Mucosa of descending colon (tissue), 3 donors: ENCODE results near the gene STYXL2. TPM values are rescaled to one million over a fixed set of nuclear protein-coding genes. Genes with fewer than 3 reads are reported as not detected.

Experiments
- ATAC-seq: fragments of 200-7000 bp; cut with Tn5 transposase; one replicate; pipeline ENCODE4 v1.9.1; 2020; ENCODE audit warnings: mild to moderate bottlenecking, moderate library complexity
- DNase-seq, 3 donors: peaks; one replicate each; pipeline ENCODE4 v3.0.0-alpha.2; 2020
- H3K36me3 ChIP-seq: fragments of 200-600 bp; one replicate; pipeline ENCODE4 v1.8.0; 2021; ENCODE audit warnings: low read depth, mild to moderate bottlenecking
- H3K4me1 ChIP-seq: fragments of 200-600 bp; one replicate; pipeline ENCODE4 v1.8.0; 2021; ENCODE audit warnings: low read depth, mild to moderate bottlenecking
- H3K4me3 ChIP-seq: fragments of 200-600 bp; one replicate; pipeline ENCODE4 v1.8.0; 2021; ENCODE audit warnings: mild to moderate bottlenecking
- H3K9me3 ChIP-seq: fragments of 200-600 bp; one replicate; pipeline ENCODE4 v1.8.0; 2021; ENCODE audit warnings: mild to moderate bottlenecking
- intact Hi-C, 2 donors: fragments of 100-400 bp; cut with DNase I in 1 of 2; cut with micrococcal nuclease in 1 of 2; formaldehyde crosslinking; loops; one replicate each; pipeline versions ENCODE4 v1.11.0 to v1.11.1; 2022; cut with DNase I, micrococcal nuclease
- total RNA-seq, 3 donors: library from RNA; stranded (reverse); fragmentation: NEBNext Ultra II Directional in 2 of 3; extraction: Animal tissue kit (Norgen Biotek cat#: 25700) in 2 of 3; gene quantifications; one replicate each; pipeline versions ENCODE4 v1.2.1 to v1.2.4, GENCODE V29; 2021 to 2023
- TF ChIP-seq, protein P1 (sequence below): fragments of 200-600 bp; IDR thresholded peaks from one replicate; pipeline ENCODE4 v1.8.0; 2022; ENCODE audit warnings: antibody characterized with exemption, mild to moderate bottlenecking
- donor health status: DM: no; HTN: no; CAD: no; lungs with moderate emphysema.
- donor health status: DM: no; HTN: no; CAD: no.
- donor health status: DM: no; HTN: yes; CAD: no.

STYXL2 gene
- total RNA-seq, 3 donors from 2014 or later: 0.13 to 0.17 (median 0.17) TPM

DNA sequence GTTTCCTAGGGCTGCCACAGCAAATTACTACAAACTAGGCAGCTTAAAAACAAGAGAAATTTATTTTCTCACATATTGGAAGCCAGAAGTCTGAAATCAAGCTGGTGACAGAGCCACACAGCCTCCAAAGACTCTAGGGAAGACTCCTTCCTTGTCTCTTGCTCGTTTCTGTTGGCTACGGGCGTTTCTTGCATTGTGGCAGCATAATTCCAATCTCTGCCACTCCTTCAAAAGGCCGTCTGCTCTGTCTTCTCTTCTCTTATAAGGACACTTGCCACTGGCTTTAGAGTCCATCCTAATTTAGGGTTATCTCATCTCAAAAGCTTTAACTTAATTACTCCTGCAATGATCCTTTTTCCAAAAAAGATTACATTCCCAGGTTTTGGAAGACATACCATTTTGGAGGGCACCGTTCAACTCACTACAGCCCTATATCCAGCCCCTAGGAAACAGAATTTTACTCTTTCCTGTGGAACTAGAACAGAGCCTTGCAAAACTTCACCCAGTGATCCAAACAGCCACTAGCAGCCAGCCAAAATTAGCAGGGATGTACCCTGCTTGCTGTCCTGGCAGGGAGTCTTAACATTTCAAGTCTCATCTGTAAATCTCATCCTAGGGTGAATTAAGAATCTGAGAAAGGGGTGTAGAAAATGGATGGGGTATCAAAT, 9.2 kb downstream of the STYXL2 start:
- intact Hi-C loops: no loop called here
- DNase-seq (no peak), ATAC-seq (no peak)
- Histone ChIP-seq H3K4me3 (no peak overlapping the region), H3K36me3 (no peaks in the 10 kb centered on the region), H3K9me3 (no peaks in the 10 kb centered on the region), H3K4me1 (peaks cover 4% of the 10 kb centered on the region)
- TF ChIP-seq, protein P1, sequence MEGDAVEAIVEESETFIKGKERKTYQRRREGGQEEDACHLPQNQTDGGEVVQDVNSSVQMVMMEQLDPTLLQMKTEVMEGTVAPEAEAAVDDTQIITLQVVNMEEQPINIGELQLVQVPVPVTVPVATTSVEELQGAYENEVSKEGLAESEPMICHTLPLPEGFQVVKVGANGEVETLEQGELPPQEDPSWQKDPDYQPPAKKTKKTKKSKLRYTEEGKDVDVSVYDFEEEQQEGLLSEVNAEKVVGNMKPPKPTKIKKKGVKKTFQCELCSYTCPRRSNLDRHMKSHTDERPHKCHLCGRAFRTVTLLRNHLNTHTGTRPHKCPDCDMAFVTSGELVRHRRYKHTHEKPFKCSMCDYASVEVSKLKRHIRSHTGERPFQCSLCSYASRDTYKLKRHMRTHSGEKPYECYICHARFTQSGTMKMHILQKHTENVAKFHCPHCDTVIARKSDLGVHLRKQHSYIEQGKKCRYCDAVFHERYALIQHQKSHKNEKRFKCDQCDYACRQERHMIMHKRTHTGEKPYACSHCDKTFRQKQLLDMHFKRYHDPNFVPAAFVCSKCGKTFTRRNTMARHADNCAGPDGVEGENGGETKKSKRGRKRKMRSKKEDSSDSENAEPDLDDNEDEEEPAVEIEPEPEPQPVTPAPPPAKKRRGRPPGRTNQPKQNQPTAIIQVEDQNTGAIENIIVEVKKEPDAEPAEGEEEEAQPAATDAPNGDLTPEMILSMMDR: no peak

DNA sequence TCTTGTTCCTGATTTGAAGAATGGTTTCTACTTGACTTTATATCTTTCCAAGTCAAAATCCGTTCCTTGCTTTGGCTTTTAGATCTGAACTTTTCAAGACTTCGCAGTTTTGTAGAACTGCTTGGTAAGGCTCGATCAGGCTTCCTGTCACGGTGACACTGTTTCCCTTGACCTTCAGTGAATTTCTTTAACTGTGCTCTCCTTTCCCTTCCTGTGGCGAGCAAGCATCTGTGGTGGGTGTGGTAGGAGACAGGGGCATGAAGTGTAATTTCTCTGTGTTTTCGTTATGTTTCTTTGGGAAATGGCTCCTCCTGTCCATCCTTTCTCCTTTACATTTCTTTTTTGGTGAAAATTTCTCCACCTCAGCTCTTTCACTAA, 10.4 kb downstream of the STYXL2 start:
- Histone ChIP-seq H3K36me3 (no peaks in the 10 kb centered on the region), H3K4me1 (peaks cover 7% of the 10 kb centered on the region), H3K4me3 (no peak overlapping the region), H3K9me3 (no peaks in the 10 kb centered on the region)
- ATAC-seq (no peak), DNase-seq (no peak)
- intact Hi-C loops: no loop called here
- TF ChIP-seq, protein P1: no peak

DNA sequence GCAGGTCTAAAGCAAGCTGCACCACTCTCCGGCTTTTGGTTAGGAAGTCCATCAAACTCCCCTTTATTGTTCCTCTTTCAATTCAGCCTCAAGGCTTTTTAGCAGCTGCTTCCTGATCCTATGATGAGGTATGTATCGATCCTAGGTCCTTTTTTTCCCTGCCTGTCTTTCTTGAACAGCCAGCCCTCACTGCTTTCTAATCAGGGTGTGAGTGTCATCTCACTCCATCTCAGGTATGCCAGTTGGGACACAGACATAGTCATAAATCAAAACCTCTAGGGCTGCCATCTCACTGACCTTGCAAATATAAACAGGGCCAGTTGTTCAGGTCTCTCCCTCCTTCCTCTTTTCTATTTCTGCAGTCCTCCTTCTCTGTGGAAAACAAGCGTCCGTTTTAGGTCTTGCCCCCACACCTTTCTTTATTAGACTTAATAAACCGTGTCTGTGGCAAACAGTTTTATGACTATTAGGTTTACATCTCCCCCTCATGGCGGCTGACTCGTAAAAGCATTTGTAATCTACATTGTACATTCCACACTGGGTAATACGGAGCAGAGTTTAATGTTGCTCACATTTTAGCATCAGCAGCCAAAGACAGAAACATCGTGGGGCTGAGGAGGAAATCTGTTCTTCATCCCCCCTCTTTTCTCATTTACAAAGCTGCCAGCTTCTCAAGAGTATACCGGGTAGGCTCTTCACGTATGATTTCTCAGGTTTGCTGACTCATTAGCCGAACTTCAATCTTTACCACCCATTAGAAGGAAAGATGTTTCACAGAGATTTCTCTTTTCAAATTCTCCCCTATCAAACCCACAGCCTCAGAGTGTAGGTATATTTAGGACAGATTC, 11.6 kb downstream of the STYXL2 start:
- ATAC-seq (peak; percentile 49), DNase-seq (no peak)
- Histone ChIP-seq H3K9me3 (no peaks in the 10 kb centered on the region), H3K4me3 (no peak overlapping the region), H3K4me1 (peaks cover 9% of the 10 kb centered on the region), H3K36me3 (no peaks in the 10 kb centered on the region)
- TF ChIP-seq, protein P1: no peak
- intact Hi-C loops: no loop called here

DNA sequence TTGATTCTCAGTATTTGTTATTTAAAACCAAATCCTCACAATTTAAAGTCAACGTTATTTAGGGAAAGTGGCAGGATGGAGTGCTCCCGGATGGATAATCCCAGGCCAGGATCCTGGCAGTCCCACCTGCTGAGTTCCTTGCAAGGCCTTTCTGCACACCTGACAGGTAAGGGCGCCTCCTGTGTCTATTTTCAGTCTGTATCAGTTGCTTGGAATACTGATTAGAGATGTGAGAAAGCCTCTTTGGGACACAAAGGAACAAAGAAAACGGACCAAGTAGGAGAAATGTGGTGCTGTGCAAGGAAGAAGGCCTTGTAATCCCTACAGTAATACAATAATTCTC, 12.2 kb downstream of the STYXL2 start:
- H3K4me1 ChIP-seq: peaks cover 9% of the 10 kb centered on the region
- no peaks in the 10 kb centered on the region for H3K9me3 ChIP-seq
- intact Hi-C loops: no loop called here
- DNase-seq (no peak), ATAC-seq (no peak)
- H3K36me3 ChIP-seq: no peaks in the 10 kb centered on the region
- H3K4me3 ChIP-seq: no peak overlapping the region
- TF ChIP-seq, protein P1: no peak

DNA sequence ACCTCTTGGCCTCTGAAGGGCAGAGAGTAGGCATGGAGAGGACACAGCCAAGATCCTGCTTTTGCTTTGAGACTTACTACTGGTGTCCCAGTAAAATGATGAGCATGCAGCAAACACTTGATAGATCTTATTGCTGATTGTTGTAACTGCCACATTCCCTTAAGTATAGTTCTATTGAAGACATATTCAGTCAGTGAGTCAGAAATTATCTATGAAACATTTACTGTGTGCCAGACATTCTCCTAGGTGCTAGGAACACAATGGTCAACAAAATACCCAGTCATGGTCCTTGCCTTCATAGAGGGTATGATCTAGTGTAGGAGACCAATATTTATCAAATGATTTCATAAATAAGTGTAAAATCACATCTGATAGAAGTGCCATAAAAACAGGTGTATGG, 13.6 kb downstream of the STYXL2 start:
- DNase-seq: no peak
- intact Hi-C loops: no loop called here
- peaks cover 9% of the 10 kb centered on the region for H3K4me1 ChIP-seq
- H3K36me3 ChIP-seq: no peaks in the 10 kb centered on the region
- TF ChIP-seq, protein P1: no peak
- H3K9me3 ChIP-seq: no peaks in the 10 kb centered on the region
- no peak overlapping the region for H3K4me3 ChIP-seq
- no peak for ATAC-seq
